Fibroblast of pulmonary artery (primary cell): Measurements from ENCODE around the gene CAPS.

Experiments
- DNase-seq: peaks from one replicate; pipeline ENCODE4 v3.0.0-alpha.2; 2010; ENCODE audit warnings: low read depth
- H3K4me3 ChIP-seq: replicated peaks from 2 replicates; pipeline ENCODE4 v1.5.1; 2011; ENCODE audit warnings: low read depth, mild to moderate bottlenecking, control low read depth, low read length, moderate library complexity
- CTCF ChIP-seq: IDR thresholded peaks from 2 replicates; pipeline ENCODE4 v1.5.1; 2011; ENCODE audit warnings: mild to moderate bottlenecking, control low read depth, low read length, inconsistent platforms; ENCODE audit errors: missing control alignments

Gene CAPS

DNA sequence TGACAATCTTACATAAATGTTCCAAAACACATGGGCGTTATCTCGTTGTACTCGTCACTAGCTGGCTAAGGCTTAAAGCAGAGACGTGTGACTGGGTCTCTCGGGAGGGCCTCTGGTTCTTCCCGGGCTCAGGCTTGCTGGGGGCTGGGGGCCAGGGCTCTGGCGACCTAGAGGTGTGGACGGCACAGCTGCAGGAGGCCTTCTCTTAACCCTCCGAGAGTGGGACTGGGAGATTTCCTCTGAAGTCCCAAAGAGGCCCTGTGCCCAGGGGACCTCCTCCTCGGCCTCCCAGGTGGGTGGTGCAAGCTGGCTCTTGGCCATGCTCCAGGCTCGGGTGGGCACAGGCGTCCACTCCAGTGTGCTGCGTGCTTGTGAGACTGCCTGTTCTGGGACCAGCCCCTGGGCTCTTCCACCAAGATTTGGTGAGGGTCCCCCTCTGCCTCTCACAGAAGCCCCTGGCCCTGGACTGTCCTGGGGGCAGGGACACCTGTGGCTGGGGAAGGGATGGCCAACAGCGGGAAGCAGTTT is 2.2 kb downstream of the CAPS start:
- no peak for DNase-seq
- TF ChIP-seq CTCF: no peak
- no peak overlapping the region for H3K4me3 ChIP-seq

- H3K4me3 ChIP-seq: no peak overlapping the region
- no peak for TF ChIP-seq CTCF
- no peak for DNase-seq
Measured at GRCh38 chr19:5917431-5918107, 3.5 kb downstream of the CAPS start.

DNA sequence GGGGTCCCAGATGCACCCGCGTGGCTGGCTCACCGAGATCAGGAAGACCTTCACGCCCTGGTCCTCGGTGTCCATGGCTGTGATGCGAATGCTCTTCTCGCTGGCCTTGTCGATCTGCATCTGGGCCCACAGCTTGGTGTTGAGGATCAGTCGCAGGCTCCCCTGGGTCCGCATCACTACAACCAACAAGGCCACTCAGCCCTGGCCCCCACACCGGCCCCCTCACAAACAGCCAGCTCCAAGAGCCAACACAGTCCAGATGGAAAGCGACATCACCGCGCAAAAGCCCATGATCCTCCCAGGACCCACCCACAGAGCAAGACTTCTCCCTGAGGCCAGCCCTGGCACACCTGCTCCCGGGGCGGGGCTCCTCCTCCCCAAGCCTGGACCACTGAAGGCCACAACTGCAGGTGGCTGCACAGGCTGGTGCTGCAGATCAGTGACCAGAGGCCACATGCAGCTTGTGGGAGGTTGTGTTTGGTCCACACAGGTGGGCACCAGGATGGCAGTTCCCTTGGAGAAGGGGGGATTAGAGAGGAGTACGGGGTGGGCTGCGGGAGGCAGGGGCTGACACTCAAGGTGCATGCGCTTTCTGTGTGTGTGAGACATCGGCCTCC is 4.5 kb downstream of the CAPS start:
- H3K4me3 ChIP-seq: no peak overlapping the region
- no peak for TF ChIP-seq CTCF
- DNase-seq: no peak

DNA sequence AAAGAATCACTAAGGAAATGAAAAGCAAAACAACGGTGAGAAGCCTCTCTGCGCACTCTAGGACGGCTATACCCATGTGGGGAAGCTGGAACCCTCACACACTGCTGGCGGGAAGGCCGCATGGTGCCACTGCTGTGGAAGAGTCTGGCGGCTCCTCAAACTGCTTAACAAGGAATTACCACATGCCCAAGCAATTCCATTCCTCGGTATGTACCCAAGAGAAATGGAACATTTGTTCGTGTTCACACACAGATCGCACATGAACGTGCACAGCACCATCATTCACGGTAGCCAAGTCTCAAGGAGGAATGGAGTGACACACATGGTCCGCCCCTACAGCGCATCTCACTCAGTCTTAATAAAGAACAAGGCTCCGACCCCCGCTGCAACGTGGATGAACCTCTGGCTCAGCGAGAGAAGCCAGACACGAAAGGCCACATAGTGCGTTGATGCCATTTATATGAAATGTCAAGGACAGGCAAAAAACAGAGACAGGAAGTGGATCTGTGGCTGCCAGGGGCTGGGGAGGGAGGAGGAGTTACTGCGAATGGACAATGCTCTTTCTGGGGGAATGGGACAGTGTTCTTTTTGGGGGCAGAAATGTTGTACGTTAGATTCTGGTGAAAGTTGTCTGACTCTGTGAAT is 7.6 kb downstream of the CAPS start:
- no peak overlapping the region for H3K4me3 ChIP-seq
- no peak for DNase-seq
- TF ChIP-seq CTCF: no peak

DNA sequence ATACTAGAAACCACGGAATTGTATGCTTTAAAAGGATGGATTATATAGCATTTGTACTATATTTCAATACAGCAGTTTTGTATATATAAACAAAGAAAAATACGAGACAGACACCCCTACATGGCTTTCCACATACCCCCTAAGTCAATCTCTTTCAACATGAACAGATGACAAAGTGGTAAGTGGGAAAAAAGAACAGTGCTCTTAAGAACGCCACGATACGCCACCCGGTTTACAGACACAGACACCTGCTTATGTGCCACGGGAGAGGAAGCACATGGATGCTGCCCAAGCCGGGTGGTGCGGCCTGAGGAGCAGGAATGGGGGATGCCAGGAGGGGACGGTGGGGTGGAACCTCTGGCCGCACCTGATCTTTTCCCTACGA is 8.1 kb downstream of the CAPS start:
- H3K4me3 ChIP-seq: no peak overlapping the region
- no peak for TF ChIP-seq CTCF
- no peak for DNase-seq

- no peak for TF ChIP-seq CTCF
- DNase-seq: no peak
- H3K4me3 ChIP-seq: no peak overlapping the region
Measured at GRCh38 chr19:5923356-5923755, 9.3 kb downstream of the CAPS start.
